ENCODE results near the gene RAPGEF3.

Gene RAPGEF3

GRCh38 chr12:47785036-47785886, 26.6 kb upstream of the RAPGEF3 start:
- no peak for DNase-seq (ENCODE audit: low read depth)
- TF ChIP-seq CTCF (conservative IDR thresholded peaks at IDR 0.05; ENCODE audit: low read length), result no peak
- H3K4me3 ChIP-seq (ENCODE audit: low read length), result no peak overlapping the region

DNA sequence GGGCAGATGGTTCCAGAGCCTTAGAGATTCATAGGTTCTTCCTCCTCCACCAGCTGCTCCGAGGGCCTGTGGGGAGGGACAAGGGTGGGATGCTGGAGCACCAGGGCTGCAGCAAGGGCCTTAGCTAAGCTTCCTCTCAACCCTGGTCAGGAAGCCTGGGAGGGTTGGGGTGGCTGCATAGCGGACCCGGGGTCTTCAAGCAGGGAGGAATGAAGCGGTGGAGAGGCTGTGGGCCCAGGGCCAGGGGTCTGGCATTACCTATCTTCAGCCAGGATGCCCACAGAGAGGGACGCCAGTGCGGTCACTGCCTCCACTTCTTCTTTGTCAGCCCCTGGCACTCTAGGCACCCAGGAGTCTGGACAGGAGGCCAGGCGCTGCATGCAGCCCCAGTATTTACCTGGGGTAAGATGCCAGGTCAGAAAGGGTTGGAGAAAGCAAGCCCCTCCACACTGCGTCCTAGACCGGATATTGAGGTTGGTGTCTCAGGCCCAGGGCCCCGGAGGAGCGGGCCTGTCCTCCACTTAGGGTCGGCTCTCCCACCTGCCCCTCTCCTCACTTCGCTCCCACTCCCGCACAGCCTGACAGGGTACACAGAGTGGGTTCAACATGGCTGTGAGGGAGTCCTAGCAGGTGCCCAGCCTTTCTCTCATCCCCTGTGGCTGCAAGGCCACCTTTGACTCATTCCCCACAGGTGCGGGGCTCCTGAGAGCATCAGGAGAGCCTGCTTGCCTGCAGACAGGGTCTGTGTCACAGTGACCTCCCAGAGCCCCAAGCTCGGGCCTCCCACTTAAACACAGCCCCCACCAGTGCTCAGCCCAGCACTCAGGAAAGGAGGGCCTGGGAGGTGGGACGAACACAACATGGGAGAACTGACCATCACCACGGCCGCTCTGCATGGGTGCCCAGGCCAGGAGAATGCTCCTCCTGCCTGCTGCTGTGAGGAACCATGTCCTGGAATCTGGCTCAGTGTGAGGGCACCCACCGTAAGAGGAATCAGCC, 25.4 kb upstream of the RAPGEF3 start:
- DNase-seq (ENCODE audit: low read depth), result no peak
- no peak for TF ChIP-seq CTCF (conservative IDR thresholded peaks at IDR 0.05; ENCODE audit: low read length)
- H3K4me3 ChIP-seq (ENCODE audit: low read length), result no peak overlapping the region

- no peak overlapping the region for H3K4me3 ChIP-seq (ENCODE audit: low read length)
- DNase-seq (ENCODE audit: low read depth), result no peak
- no peak for TF ChIP-seq CTCF (conservative IDR thresholded peaks at IDR 0.05; ENCODE audit: low read length)
Measured at GRCh38 chr12:47783024-47783755, 24.5 kb upstream of the RAPGEF3 start.

GRCh38 chr12:47782372-47782770, 23.7 kb upstream of the RAPGEF3 start:
- DNase-seq (ENCODE audit: low read depth), result no peak
- no peak for TF ChIP-seq CTCF (conservative IDR thresholded peaks at IDR 0.05; ENCODE audit: low read length)

DNA sequence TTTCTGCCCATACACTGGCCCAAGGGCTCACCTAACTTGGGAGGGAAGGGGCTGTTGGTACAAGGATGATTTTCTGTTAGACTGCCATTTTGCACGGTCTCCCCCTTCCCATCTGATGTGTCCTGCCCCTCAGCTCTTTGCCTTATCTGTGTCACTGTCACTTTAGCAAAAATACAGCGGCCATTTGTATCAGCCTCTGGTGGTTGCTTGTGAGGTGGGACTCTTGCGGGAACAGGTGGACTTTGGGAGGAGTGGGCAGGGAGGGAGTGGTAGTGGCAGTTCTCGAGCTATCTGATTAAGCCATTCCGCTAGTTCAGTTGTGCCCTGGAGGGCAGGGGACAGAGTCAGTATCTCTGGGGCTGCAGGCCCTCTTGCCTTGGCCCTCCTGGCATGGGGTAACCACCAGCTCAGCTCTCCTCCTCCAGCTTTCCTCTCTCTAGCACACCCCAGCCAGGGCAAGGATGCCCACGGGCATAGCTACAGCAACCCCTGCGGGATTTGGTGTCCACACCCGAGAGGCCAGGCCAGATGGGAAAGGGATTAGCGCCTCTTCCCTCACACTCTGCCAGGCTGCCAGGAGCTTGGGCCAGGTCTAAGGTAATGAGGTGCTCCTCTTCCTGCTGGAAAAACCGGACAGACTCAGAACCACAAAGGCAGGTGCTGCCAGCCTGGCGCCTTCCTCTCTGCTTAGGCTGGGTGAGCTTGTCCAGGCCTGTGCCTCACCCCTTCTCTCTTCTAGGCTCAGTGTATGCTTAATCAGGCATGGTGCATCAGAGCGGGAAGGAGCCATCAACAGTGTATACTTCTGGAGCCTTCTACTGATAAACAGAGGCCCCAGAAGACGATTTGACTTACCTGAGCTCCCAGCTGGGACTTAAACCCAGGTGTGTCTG, 23.0 kb upstream of the RAPGEF3 start:
- TF ChIP-seq CTCF (conservative IDR thresholded peaks at IDR 0.05; ENCODE audit: low read length), result no peak
- no peak overlapping the region for H3K4me3 ChIP-seq (ENCODE audit: low read length)
- DNase-seq (ENCODE audit: low read depth), result no peak

More at GRCh38 chr12:47782372-47782770, 23.7 kb upstream of the RAPGEF3 start:
- H3K4me3 ChIP-seq (ENCODE audit: low read length), result no peak overlapping the region

DNA sequence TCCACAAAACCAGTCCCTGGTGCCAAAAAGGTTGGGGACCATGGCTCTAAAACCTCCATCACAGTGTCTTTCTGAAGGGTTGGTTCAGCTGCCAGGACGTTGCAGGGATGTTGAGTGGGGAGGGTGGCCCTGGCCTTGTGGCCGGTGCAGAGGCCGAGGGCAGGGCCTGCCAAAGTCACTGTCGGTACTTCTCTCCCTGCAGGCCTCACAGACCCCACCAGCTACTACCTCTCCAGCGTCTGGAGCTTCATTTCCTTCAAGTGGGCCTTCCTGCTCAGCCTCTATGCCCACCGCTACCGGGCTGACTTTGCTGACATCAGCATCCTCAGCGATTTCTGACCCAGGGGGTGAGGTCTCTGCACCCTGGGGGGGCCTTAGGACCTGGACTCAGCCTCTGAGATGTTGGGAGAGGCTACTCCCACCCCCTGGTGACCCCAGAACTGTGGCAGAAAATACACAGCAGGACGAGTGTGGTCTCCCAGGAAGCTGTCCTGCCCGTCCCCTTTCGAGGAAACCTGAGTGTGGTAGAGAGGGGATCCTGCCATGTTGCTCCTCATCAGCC, 21.3 kb upstream of the RAPGEF3 start:
- no peak for DNase-seq (ENCODE audit: low read depth)
- no peak for TF ChIP-seq CTCF (conservative IDR thresholded peaks at IDR 0.05; ENCODE audit: low read length)
- no peak overlapping the region for H3K4me3 ChIP-seq (ENCODE audit: low read length)
